ENCODE results near the gene TTLL5.

DNA sequence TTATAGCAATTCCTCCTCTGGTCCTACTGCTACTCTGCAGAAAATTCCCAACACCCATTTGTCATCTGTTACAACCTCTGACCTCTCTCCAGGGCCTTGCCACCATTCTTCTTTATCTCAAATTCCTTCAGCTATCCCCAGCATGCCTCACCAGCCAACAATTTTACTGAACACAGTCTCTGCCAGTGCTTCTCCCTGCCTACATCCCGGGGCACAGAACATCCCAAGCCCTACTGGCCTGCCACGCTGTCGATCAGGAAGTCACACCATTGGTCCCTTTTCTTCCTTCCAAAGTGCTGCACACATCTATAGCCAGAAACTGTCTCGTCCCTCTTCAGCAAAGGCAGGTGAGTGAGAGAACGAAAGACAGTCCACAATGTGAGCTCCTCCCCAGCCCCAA is 122.1 kb downstream of the TTLL5 start:
- TF ChIP-seq KLF6 (CRISPR knock-in tag; IDR thresholded peaks at IDR 0.05; ENCODE audit: borderline replicate concordance) (no peak), GABPA (tag; conservative IDR thresholded peaks at IDR 0.05; ENCODE audit: low read depth) (no peak), ZNF253 (CRISPR knock-in tag; conservative IDR thresholded peaks at IDR 0.05) (no peak), FIP1L1 (IDR thresholded peaks at IDR 0.05; ENCODE audit: low read depth, low read length, poor library complexity, severe bottlenecking) (no peak), CREB1 (IDR thresholded peaks at IDR 0.05) (no peak), CREB1 (CRISPR knock-in tag; IDR thresholded peaks at IDR 0.05) (no peak), NFIX (CRISPR knock-in tag; IDR thresholded peaks at IDR 0.05; ENCODE audit: low read depth) (no peak), SIX5 (IDR thresholded peaks at IDR 0.05; ENCODE audit: borderline replicate concordance in 1 of 2, insufficient read depth in 1 of 2, low read depth in 1 of 2, low read length in 2 of 2) (no peak)
- TF ChIP-seq, protein P1, sequence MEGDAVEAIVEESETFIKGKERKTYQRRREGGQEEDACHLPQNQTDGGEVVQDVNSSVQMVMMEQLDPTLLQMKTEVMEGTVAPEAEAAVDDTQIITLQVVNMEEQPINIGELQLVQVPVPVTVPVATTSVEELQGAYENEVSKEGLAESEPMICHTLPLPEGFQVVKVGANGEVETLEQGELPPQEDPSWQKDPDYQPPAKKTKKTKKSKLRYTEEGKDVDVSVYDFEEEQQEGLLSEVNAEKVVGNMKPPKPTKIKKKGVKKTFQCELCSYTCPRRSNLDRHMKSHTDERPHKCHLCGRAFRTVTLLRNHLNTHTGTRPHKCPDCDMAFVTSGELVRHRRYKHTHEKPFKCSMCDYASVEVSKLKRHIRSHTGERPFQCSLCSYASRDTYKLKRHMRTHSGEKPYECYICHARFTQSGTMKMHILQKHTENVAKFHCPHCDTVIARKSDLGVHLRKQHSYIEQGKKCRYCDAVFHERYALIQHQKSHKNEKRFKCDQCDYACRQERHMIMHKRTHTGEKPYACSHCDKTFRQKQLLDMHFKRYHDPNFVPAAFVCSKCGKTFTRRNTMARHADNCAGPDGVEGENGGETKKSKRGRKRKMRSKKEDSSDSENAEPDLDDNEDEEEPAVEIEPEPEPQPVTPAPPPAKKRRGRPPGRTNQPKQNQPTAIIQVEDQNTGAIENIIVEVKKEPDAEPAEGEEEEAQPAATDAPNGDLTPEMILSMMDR (IDR thresholded peaks at IDR 0.05 in 2 of 3, conservative IDR thresholded peaks at IDR 0.05 in 1 of 3; ENCODE audit: insufficient read depth in 2 of 3, low read depth in 1 of 3, low read length in 3 of 3): no peak
